Measurements from ENCODE around the gene REV1. TPM values are rescaled to one million over a fixed set of nuclear protein-coding genes. Genes with fewer than 3 reads are reported as not detected.

Gene REV1
- total and polyA plus RNA-seq, 12 donors = 9.6 to 83.1 (median 30.2) TPM

DNA sequence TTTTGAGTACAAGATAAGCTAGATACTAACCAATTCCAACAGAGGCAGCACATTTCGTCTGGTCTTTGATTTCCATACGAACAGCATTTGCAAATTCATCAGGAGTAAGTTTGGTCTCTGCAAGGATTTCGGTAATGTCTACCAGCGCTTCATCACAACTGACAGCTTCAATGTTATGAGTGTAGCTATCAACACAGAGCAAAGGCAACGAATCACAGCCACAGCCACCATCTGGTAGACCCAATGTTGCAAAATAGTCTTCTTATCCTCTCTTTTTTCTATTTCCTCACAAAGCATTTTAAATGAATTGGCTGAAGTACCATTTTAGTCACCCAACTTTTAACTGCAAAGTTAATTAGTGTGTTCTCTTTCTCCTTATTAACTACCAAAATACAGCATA, 68.3 kb downstream of the REV1 start:
- WGBS, 2 donors = 62 to 75% methylated on average over 5 of the region's 5 CpGs
- intact Hi-C loops (cut with DNase I) = loop anchor here in 2 of 10 donors (2.0 to 5.0 kb wide), 2 partner anchors 19 to 84 kb away; partner anchors contain the start of genes EIF5B (in 1 of the 2) and TXNDC9 (in 1 of the 2)
- DNase-seq (no peak), ATAC-seq (peak in 4 of 8 donors; percentile 57 to 75 (median 62))
- peak overlapping the region in 6 of 10 donors; percentile 14 to 61 (median 49) for H3K27ac ChIP-seq
- H3K9me3 ChIP-seq = no peaks in the 10 kb centered on the region
- H3K27me3 ChIP-seq = no peaks in the 10 kb centered on the region
- peaks cover 0 to 100% (median 35%) of the 10 kb centered on the region in 9 donors for H3K36me3 ChIP-seq
- TF ChIP-seq, protein P1, sequence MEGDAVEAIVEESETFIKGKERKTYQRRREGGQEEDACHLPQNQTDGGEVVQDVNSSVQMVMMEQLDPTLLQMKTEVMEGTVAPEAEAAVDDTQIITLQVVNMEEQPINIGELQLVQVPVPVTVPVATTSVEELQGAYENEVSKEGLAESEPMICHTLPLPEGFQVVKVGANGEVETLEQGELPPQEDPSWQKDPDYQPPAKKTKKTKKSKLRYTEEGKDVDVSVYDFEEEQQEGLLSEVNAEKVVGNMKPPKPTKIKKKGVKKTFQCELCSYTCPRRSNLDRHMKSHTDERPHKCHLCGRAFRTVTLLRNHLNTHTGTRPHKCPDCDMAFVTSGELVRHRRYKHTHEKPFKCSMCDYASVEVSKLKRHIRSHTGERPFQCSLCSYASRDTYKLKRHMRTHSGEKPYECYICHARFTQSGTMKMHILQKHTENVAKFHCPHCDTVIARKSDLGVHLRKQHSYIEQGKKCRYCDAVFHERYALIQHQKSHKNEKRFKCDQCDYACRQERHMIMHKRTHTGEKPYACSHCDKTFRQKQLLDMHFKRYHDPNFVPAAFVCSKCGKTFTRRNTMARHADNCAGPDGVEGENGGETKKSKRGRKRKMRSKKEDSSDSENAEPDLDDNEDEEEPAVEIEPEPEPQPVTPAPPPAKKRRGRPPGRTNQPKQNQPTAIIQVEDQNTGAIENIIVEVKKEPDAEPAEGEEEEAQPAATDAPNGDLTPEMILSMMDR (IDR thresholded peaks at IDR 0.05) = no peak
- peaks cover 0 to 47% (median 16%) of the 10 kb centered on the region in 9 donors for H3K4me1 ChIP-seq
- no peak overlapping the region for H3K4me3 ChIP-seq

DNA sequence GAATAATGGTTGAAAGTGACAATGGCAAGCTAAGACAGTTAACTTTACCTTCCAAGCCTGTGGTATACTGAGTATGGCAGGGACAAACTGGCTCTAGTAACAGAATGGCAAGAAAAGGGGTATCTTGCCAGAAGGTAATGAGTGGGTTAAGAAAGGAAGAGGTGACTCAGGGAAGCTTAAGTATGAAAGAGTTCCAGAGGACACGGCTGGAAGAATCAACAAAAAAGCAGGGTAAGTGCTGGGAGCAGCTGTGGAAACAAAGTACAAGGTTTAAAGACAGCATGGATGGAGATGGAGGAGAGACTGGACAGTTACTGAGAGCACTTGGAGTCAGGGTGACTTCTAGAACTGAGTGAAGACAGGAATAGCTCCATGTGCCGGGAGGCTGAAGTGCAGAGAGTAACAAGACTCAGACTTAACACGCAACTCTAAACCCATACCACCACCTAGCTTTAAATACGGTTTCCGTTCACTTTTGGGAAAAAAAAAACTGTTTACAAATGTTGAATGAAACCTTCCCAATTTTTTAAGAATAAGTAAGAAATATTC, 69.0 kb downstream of the REV1 start:
- H3K27ac ChIP-seq = peak overlapping the region in 7 of 10 donors; percentile 6 to 60 (median 29)
- DNase-seq = no peak
- H3K36me3 ChIP-seq = peaks cover 0 to 100% (median 35%) of the 10 kb centered on the region in 9 donors
- peaks cover 0 to 47% (median 16%) of the 10 kb centered on the region in 9 donors for H3K4me1 ChIP-seq
- 57 to 59% methylated on average over 5 of the region's 5 CpGs for WGBS, 2 donors
- intact Hi-C loops (cut with DNase I) = loop anchor here in 2 of 10 donors (2.0 to 5.0 kb wide), 2 partner anchors 18 to 84 kb away; partner anchors contain the start of genes EIF5B (in 1 of the 2) and TXNDC9 (in 1 of the 2)
- H3K27me3 ChIP-seq = no peaks in the 10 kb centered on the region
- no peaks in the 10 kb centered on the region for H3K9me3 ChIP-seq
- no peak overlapping the region for H3K4me3 ChIP-seq
- TF ChIP-seq, protein P1 (IDR thresholded peaks at IDR 0.05) = peak in 3 of 9 donors; percentile 13 to 36 (median 13)
- ATAC-seq = peak; percentile 75 to 89 (median 84)

DNA sequence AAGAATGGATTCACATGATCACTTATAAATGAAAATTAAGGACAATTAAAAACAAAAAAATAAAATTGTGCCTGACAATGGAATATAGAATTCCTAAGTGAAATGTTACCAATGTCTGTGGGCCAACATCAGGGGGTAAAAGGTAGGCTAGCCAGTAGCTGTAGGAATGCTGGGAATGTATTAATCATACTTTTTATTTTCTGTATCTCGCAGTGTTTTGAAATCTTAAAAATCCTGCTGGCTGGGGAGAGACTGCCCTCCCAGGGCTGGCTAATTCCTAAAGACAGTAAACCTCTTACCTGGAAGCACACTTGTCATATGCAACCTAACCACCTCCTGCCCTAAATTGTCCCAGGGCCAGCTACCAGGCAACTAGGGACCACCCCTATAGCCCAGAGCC, 69.8 kb downstream of the REV1 start:
- H3K4me3 ChIP-seq = no peak overlapping the region
- WGBS, 2 donors = 87 to 92% methylated on average over 1 of the region's 1 CpG
- H3K36me3 ChIP-seq = peaks cover 0 to 100% (median 41%) of the 10 kb centered on the region in 9 donors
- no peaks in the 10 kb centered on the region for H3K9me3 ChIP-seq
- intact Hi-C loops (cut with DNase I) = loop anchor here in 2 of 10 donors (2.0 to 5.0 kb wide), 2 partner anchors 17 to 83 kb away; partner anchors contain the start of genes EIF5B (in 1 of the 2) and TXNDC9 (in 1 of the 2)
- ATAC-seq (peak in 1 of 8 donors; percentile 19), DNase-seq (no peak)
- TF ChIP-seq, protein P1 (IDR thresholded peaks at IDR 0.05) = no peak
- H3K27me3 ChIP-seq = no peaks in the 10 kb centered on the region
- H3K27ac ChIP-seq = peak overlapping the region in 4 of 10 donors; percentile 7 to 60 (median 34)
- H3K4me1 ChIP-seq = peaks cover 0 to 42% (median 16%) of the 10 kb centered on the region in 9 donors

DNA sequence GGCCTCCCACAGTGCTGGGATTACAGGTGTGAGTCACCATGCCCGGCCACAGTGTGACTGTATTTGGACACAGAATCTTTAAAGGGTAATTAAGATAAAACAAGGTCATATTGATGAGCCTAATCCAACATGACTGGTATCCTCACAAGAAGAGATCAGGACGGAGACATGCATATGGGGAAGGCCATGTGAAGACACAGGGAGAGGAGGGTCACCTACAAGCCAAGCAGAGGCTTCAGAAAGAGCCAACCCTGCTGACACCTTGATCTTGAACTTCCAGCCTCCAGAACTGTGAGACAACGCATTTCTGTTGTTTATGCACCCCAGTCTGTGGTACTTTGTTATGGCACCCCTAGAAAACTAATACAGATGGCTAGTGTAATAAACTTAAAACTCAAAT, 72.4 kb downstream of the REV1 start:
- DNase-seq (no peak), ATAC-seq (no peak)
- H3K9me3 ChIP-seq = no peaks in the 10 kb centered on the region
- no peak overlapping the region for H3K4me3 ChIP-seq
- peaks cover 0 to 100% (median 50%) of the 10 kb centered on the region in 9 donors for H3K36me3 ChIP-seq
- intact Hi-C loops (cut with DNase I) = no loop called here
- no peaks in the 10 kb centered on the region for H3K27me3 ChIP-seq
- TF ChIP-seq, protein P1 (IDR thresholded peaks at IDR 0.05) = no peak
- no peak overlapping the region for H3K27ac ChIP-seq
- WGBS, 2 donors = 92 to 96% methylated on average over 3 of the region's 3 CpGs
- peaks cover 0 to 24% (median 12%) of the 10 kb centered on the region in 9 donors for H3K4me1 ChIP-seq

All from heart right ventricle (tissue), 16 donors.